Endodermal cell (in vitro differentiated cells): ENCODE measurements around the gene EZR. TPM values are rescaled to one million over a fixed set of nuclear protein-coding genes. Genes with fewer than 3 reads are reported as not detected.
A peak's percentile ranks its signal among the peaks of the same experiment; 100 is the strongest.

ENCODE experiments used
- DNase-seq: peaks from one replicate; pipeline ENCODE4 v3.0.0-alpha.2; 2017
- H3K27ac ChIP-seq: 2 replicates; pipeline ENCODE4 v1.5.1; 2013; ENCODE audit warnings: mild to moderate bottlenecking, low read depth, low read length, moderate library complexity
- H3K27me3 ChIP-seq: 2 replicates; pipeline ENCODE4 v1.6.1; 2013; ENCODE audit warnings: mild to moderate bottlenecking, low read length, moderate library complexity; ENCODE audit not compliant: insufficient read depth, control insufficient read depth, poor library complexity, severe bottlenecking
- H3K36me3 ChIP-seq: 2 replicates; pipeline ENCODE4 v1.7.0; 2013; ENCODE audit warnings: mild to moderate bottlenecking, low read length, moderate library complexity; ENCODE audit not compliant: control insufficient read depth, insufficient read depth
- H3K4me1 ChIP-seq: one replicate; pipeline ENCODE4 v1.7.0; 2013; ENCODE audit warnings: low read length; ENCODE audit not compliant: control insufficient read depth, insufficient read depth
- H3K4me3 ChIP-seq: 2 replicates; pipeline ENCODE4 v1.5.1; 2013; ENCODE audit warnings: mild to moderate bottlenecking, low read length, moderate library complexity
- H3K9ac ChIP-seq: 2 replicates; pipeline ENCODE4 v1.6.1; 2013; ENCODE audit warnings: mild to moderate bottlenecking, low read length, moderate library complexity; ENCODE audit not compliant: poor library complexity, severe bottlenecking; ENCODE audit errors: extremely low read depth
- H3K9me3 ChIP-seq: 2 replicates; pipeline ENCODE4 v1.6.1; 2013; ENCODE audit warnings: mild to moderate bottlenecking, low read length, moderate library complexity; ENCODE audit not compliant: control insufficient read depth
- H3K27ac Mint-ChIP-seq: 2 replicates; pipeline ENCODE4 v1.8.0; 2020; ENCODE audit warnings: mixed read lengths
- H3K27me3 Mint-ChIP-seq: 2 replicates; pipeline ENCODE4 v1.8.0; 2021; ENCODE audit warnings: mild to moderate bottlenecking, mixed read lengths; ENCODE audit not compliant: insufficient read depth
- H3K36me3 Mint-ChIP-seq: 2 replicates; pipeline ENCODE4 v1.8.0; 2020; ENCODE audit warnings: low read depth, mixed read lengths
- H3K4me1 Mint-ChIP-seq: 2 replicates; pipeline ENCODE4 v1.8.0; 2020; ENCODE audit warnings: mixed read lengths
- H3K4me3 Mint-ChIP-seq: 2 replicates; pipeline ENCODE4 v1.8.0; 2020; ENCODE audit warnings: mild to moderate bottlenecking, moderate library complexity, mixed read lengths
- H3K9me3 Mint-ChIP-seq: 2 replicates; pipeline ENCODE4 v1.8.0; 2020; ENCODE audit warnings: mild to moderate bottlenecking, mixed read lengths
- CTCF ChIP-seq: fragments of 200-600 bp; sonication (generic); conservative IDR thresholded peaks from 2 replicates; pipeline ENCODE4 v1.5.0; 2021; ENCODE audit warnings: antibody characterized with exemption, mild to moderate bottlenecking
- WGBS, 2 experiments: methylation state at CpG; one replicate each; pipeline versions ENCODE4 v1.1.5 to v1.1.7; 2013; ENCODE audit warnings: missing lambda C conversion rate in 2 of 2, mixed read lengths in 1 of 2; ENCODE audit not compliant: insufficient coverage in 1 of 2, insufficient read length in 1 of 2; 5-methylcytosine and 5-hydroxymethylcytosine counted together
- total RNA-seq, 2 donors: library from RNA; stranded (reverse); fragmentation: NEBNext Ultra II Directional in 1 of 2; extraction: Animal tissue kit (Norgen Biotek cat#: 25700) in 1 of 2; gene quantifications; 2 replicates in 1 of 2; 3 replicates in 1 of 2; pipeline ENCODE4 v1.2.1, GENCODE V29; 2021

Gene EZR
- total RNA-seq, 2 donors from 2014 or later = 145 to 209 TPM

- Mint-ChIP-seq H3K27ac (peak overlapping the region; percentile 80), H3K36me3 (peaks cover 94% of the 10 kb centered on the region), H3K9me3 (no peaks in the 10 kb centered on the region), H3K27me3 (no peaks in the 10 kb centered on the region), H3K4me3 (no peak overlapping the region), H3K4me1 (peaks cover 25% of the 10 kb centered on the region)
- peak overlapping the region; percentile 85 for H3K27ac ChIP-seq
- H3K9me3 ChIP-seq = no peaks in the 10 kb centered on the region
- TF ChIP-seq CTCF = no peak
- no peak overlapping the region for H3K9ac ChIP-seq
- 85 to 91% methylated on average over 8 to 18 of the region's 18 CpGs for WGBS, 2 experiments
- no peak for DNase-seq
- H3K27me3 ChIP-seq = no peaks in the 10 kb centered on the region
- no peak overlapping the region for H3K4me3 ChIP-seq
- H3K4me1 ChIP-seq = peaks cover 15% of the 10 kb centered on the region
- peaks cover 96% of the 10 kb centered on the region for H3K36me3 ChIP-seq
Measured at GRCh38 chr6:158769771-158770432, 49.3 kb downstream of the EZR start.

- Histone ChIP-seq H3K27ac (peak overlapping the region; percentile 85), H3K9me3 (no peaks in the 10 kb centered on the region), H3K4me1 (peaks cover 12% of the 10 kb centered on the region), H3K9ac (no peak overlapping the region), H3K36me3 (peaks cover 96% of the 10 kb centered on the region), H3K4me3 (no peak overlapping the region), H3K27me3 (no peaks in the 10 kb centered on the region)
- Mint-ChIP-seq H3K27ac (peak overlapping the region; percentile 61), H3K4me1 (peaks cover 24% of the 10 kb centered on the region), H3K4me3 (no peak overlapping the region), H3K36me3 (peaks cover 92% of the 10 kb centered on the region), H3K27me3 (no peaks in the 10 kb centered on the region), H3K9me3 (no peaks in the 10 kb centered on the region)
- TF ChIP-seq CTCF = no peak
- DNase-seq = no peak
- WGBS, 2 experiments = 94 to 98% methylated on average over 9 to 13 of the region's 13 CpGs
Measured at GRCh38 chr6:158769234-158769770, 49.9 kb downstream of the EZR start.

GRCh38 chr6:158768436-158768835 lies 50.7 kb downstream of the EZR start:
- no peak overlapping the region for H3K4me3 ChIP-seq
- H3K4me1 Mint-ChIP-seq = peaks cover 23% of the 10 kb centered on the region
- H3K4me3 Mint-ChIP-seq = no peak overlapping the region
- 95 to 98% methylated on average over 4 to 8 of the region's 8 CpGs for WGBS, 2 experiments
- H3K36me3 ChIP-seq = peaks cover 96% of the 10 kb centered on the region
- TF ChIP-seq CTCF = no peak
- no peaks in the 10 kb centered on the region for H3K9me3 Mint-ChIP-seq
- no peaks in the 10 kb centered on the region for H3K27me3 Mint-ChIP-seq
- peaks cover 87% of the 10 kb centered on the region for H3K36me3 Mint-ChIP-seq
- no peak for DNase-seq
- no peaks in the 10 kb centered on the region for H3K27me3 ChIP-seq
- H3K27ac ChIP-seq = no peak overlapping the region
- H3K9ac ChIP-seq = no peak overlapping the region
- H3K9me3 ChIP-seq = no peaks in the 10 kb centered on the region
- H3K27ac Mint-ChIP-seq = peak overlapping the region; percentile 2
- H3K4me1 ChIP-seq = peaks cover 5% of the 10 kb centered on the region
